Liver (tissue), 9 donors: ENCODE results near the gene WDR27. TPM values are rescaled to one million over a fixed set of nuclear protein-coding genes. Genes with fewer than 3 reads are reported as not detected.

Experiments
- DNase-seq: peaks from one replicate; pipeline ENCODE4 v3.0.0-alpha.2; 2017; ENCODE audit warnings: low spot score
- H3K27ac ChIP-seq, 2 donors: one replicate each; pipeline ENCODE4 v1.7.0; 2013; ENCODE audit warnings: inconsistent platforms in 2 of 2, low read length in 2 of 2, control low read depth in 1 of 2, low read depth in 1 of 2, mild to moderate bottlenecking in 1 of 2
- H3K27me3 ChIP-seq, 4 donors: one replicate each; pipeline versions ENCODE4 v1.6.1 to v1.7.0; 2013; ENCODE audit warnings: low read length in 3 of 4, inconsistent platforms in 1 of 4, mild to moderate bottlenecking in 1 of 4, moderate library complexity in 1 of 4; ENCODE audit not compliant: control insufficient read depth in 4 of 4, insufficient read depth in 4 of 4
- H3K36me3 ChIP-seq, 4 donors: one replicate each; pipeline versions ENCODE4 v1.6.1 to v1.7.0; 2013; ENCODE audit warnings: low read length in 3 of 4, mild to moderate bottlenecking in 3 of 4, low read depth in 1 of 4, moderate library complexity in 1 of 4; ENCODE audit not compliant: control insufficient read depth in 4 of 4, insufficient read depth in 3 of 4
- H3K4me1 ChIP-seq, 4 donors: one replicate each; pipeline versions ENCODE4 v1.6.1 to v1.7.0; 2013; ENCODE audit warnings: low read length in 3 of 4, mild to moderate bottlenecking in 3 of 4, moderate library complexity in 1 of 4; ENCODE audit not compliant: control insufficient read depth in 4 of 4, insufficient read depth in 4 of 4
- H3K4me3 ChIP-seq, 3 donors: one replicate each; pipeline versions ENCODE4 v1.6.1 to v1.7.0; 2013; ENCODE audit warnings: low read length in 3 of 3, control low read depth in 1 of 3, low read depth in 1 of 3, mild to moderate bottlenecking in 1 of 3
- H3K9ac ChIP-seq, 2 donors: one replicate each; pipeline ENCODE4 v1.7.0; 2013; ENCODE audit warnings: low read length in 2 of 2, mild to moderate bottlenecking in 2 of 2, moderate library complexity in 2 of 2, control low read depth in 1 of 2, low read depth in 1 of 2
- H3K9me3 ChIP-seq, 4 donors: one replicate each; pipeline versions ENCODE4 v1.6.1 to v1.7.0; 2013; ENCODE audit warnings: low read length in 3 of 4; ENCODE audit not compliant: control insufficient read depth in 4 of 4
- EGR1 ChIP-seq, 2 donors: IDR thresholded peaks; 2 replicates each; pipeline ENCODE4 v1.6.1; 2016 to 2018; ENCODE audit warnings: antibody characterized with exemption in 2 of 2, low read depth in 2 of 2
- FOXA1 ChIP-seq: IDR thresholded peaks from 2 replicates; pipeline ENCODE4 v1.6.1; 2016; ENCODE audit warnings: antibody characterized with exemption
- FOXA2 ChIP-seq: IDR thresholded peaks from 2 replicates; pipeline ENCODE4 v1.6.1; 2016; ENCODE audit warnings: antibody characterized with exemption
- GABPA ChIP-seq, 2 donors: IDR thresholded peaks in 1 of 2; conservative IDR thresholded peaks in 1 of 2; 2 replicates each; pipeline ENCODE4 v1.6.1; 2016; ENCODE audit warnings: antibody characterized with exemption in 2 of 2, mild to moderate bottlenecking in 1 of 2, moderate library complexity in 1 of 2
- HNF4A ChIP-seq, 2 donors: conservative IDR thresholded peaks; 2 replicates each; pipeline ENCODE4 v1.6.1; 2016; ENCODE audit warnings: antibody characterized with exemption in 2 of 2, mild to moderate bottlenecking in 2 of 2
- HNF4G ChIP-seq: IDR thresholded peaks from 2 replicates; pipeline ENCODE4 v1.6.1; 2016; ENCODE audit warnings: antibody characterized with exemption
- JUND ChIP-seq, 2 donors: IDR thresholded peaks; 2 replicates each; pipeline ENCODE4 v1.6.1; 2016; ENCODE audit warnings: antibody characterized with exemption in 2 of 2
- NR2F2 ChIP-seq: IDR thresholded peaks from 2 replicates; pipeline ENCODE4 v1.6.1; 2016; ENCODE audit warnings: antibody characterized with exemption
- RAD21 ChIP-seq, 2 donors: IDR thresholded peaks; 2 replicates each; pipeline ENCODE4 v1.6.1; 2016; ENCODE audit warnings: antibody characterized with exemption in 2 of 2, mild to moderate bottlenecking in 2 of 2
- RXRA ChIP-seq, 2 donors: IDR thresholded peaks; 2 replicates each; pipeline ENCODE4 v1.6.1; 2017 to 2018; ENCODE audit warnings: antibody characterized with exemption in 2 of 2, mild to moderate bottlenecking in 1 of 2
- SP1 ChIP-seq: IDR thresholded peaks from 2 replicates; pipeline ENCODE4 v1.6.1; 2018; ENCODE audit warnings: antibody characterized with exemption, mild to moderate bottlenecking
- TAF1 ChIP-seq: conservative IDR thresholded peaks from 2 replicates; pipeline ENCODE4 v1.6.1; 2016; ENCODE audit warnings: antibody characterized with exemption, mild to moderate bottlenecking
- YY1 ChIP-seq: IDR thresholded peaks from 2 replicates; pipeline ENCODE4 v1.6.1; 2016; ENCODE audit warnings: antibody characterized with exemption, mild to moderate bottlenecking
- ZBTB33 ChIP-seq: IDR thresholded peaks from 2 replicates; pipeline ENCODE4 v1.6.1; 2016; ENCODE audit warnings: antibody characterized with exemption
- WGBS: extraction: QIAGEN DNeasy Blood & Tissue Kit; methylation state at CpG from one replicate; pipeline ENCODE4 v1.1.7; 2013; 5-methylcytosine and 5-hydroxymethylcytosine counted together
- polyA plus RNA-seq, 2 donors: library from polyadenylated mRNA; stranded (reverse) in 1 of 2; unstranded in 1 of 2; fragments of 200-250 nt in 1 of 2; fragments of >200 nt in 1 of 2; fragmentation: Nextera tagmentation in 1 of 2; extraction: Ambion mirVana in 1 of 2; gene quantifications; one replicate each; pipeline versions ENCODE4 v1.2.1 to v1.2.3, GENCODE V29; 2013 to 2015
- total RNA-seq, 2 donors: library from RNA; depleted of rRNA; stranded (reverse); fragments of >200 nt; gene quantifications; one replicate each; pipeline ENCODE4 v1.2.3, GENCODE V29; 2014
- TF ChIP-seq, protein P1 (sequence below): IDR thresholded peaks from 2 replicates; pipeline ENCODE4 v1.6.1; 2016; ENCODE audit warnings: antibody characterized with exemption
- donor health status: healthy.
- donor health status: healthy.
- donor health status: healthy.
- donor health status: healthy.
- donor health status: healthy.

WDR27 gene
- total and polyA plus RNA-seq, 4 donors, result 3.7 to 20.1 (median 7.7) TPM

GRCh38 chr6:169498916-169499513 lies 202.8 kb downstream of the WDR27 start:
- WGBS, result 96% methylated on average over 15 of the region's 15 CpGs

DNA sequence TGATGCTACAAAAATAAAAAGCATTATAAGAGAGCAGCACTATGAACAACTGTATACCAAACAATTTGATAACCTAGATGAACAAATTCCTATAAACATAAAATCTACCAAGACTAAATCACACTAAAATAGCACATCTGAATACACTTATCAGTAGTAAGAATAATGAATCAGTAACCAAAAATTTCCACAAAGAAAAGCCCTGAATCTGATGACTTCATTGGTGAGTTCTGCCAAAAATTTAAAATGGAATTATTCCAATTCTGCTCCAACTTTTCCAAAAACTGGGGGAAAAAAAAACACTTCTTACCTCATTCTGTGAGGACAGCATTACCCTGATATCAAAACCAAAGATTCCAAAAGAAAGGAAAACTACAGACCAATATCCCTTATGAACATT lies 206.2 kb downstream of the WDR27 start:
- no peak for DNase-seq
- Histone ChIP-seq H3K4me3 (no peak overlapping the region), H3K36me3 (no peaks in the 10 kb centered on the region), H3K9me3 (no peaks in the 10 kb centered on the region), H3K4me1 (no peaks in the 10 kb centered on the region), H3K27me3 (no peaks in the 10 kb centered on the region), H3K9ac (no peak overlapping the region), H3K27ac (no peak overlapping the region)
- no peak for TF ChIP-seq ZBTB33
- TF ChIP-seq, protein P1, sequence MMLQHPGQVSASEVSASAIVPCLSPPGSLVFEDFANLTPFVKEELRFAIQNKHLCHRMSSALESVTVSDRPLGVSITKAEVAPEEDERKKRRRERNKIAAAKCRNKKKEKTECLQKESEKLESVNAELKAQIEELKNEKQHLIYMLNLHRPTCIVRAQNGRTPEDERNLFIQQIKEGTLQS, result no peak
- no peak for TF ChIP-seq TAF1
- no peak for TF ChIP-seq SP1
- no peak for TF ChIP-seq HNF4G
- TF ChIP-seq FOXA1, result no peak
- TF ChIP-seq EGR1 (IDR thresholded peaks at IDR 0.05; ENCODE audit: low read depth in 2 of 2), result no peak
- no peak for TF ChIP-seq GABPA (IDR thresholded peaks at IDR 0.05 in 1 of 2, conservative IDR thresholded peaks at IDR 0.05 in 1 of 2)

More at GRCh38 chr6:169498916-169499513, 202.8 kb downstream of the WDR27 start:
- Histone ChIP-seq H3K36me3 (no peaks in the 10 kb centered on the region), H3K27ac (no peak overlapping the region), H3K9me3 (no peaks in the 10 kb centered on the region), H3K4me1 (no peaks in the 10 kb centered on the region), H3K27me3 (no peaks in the 10 kb centered on the region), H3K9ac (no peak overlapping the region), H3K4me3 (no peak overlapping the region)
- no peak for DNase-seq
- TF ChIP-seq HNF4A (conservative IDR thresholded peaks at IDR 0.05) (no peak), YY1 (no peak), TAF1 (no peak), RXRA (IDR thresholded peaks at IDR 0.05) (no peak), JUND (IDR thresholded peaks at IDR 0.05) (no peak)
- TF ChIP-seq, protein P1, result no peak

GRCh38 chr6:169494038-169494437 lies 207.8 kb downstream of the WDR27 start:
- WGBS, result 97% methylated on average over 3 of the region's 3 CpGs
- Histone ChIP-seq H3K36me3 (no peaks in the 10 kb centered on the region), H3K27me3 (no peaks in the 10 kb centered on the region), H3K4me3 (no peak overlapping the region), H3K4me1 (no peaks in the 10 kb centered on the region), H3K27ac (no peak overlapping the region), H3K9ac (no peak overlapping the region), H3K9me3 (no peaks in the 10 kb centered on the region)
- TF ChIP-seq RXRA (IDR thresholded peaks at IDR 0.05) (no peak), RAD21 (IDR thresholded peaks at IDR 0.05) (no peak), TAF1 (no peak), HNF4A (conservative IDR thresholded peaks at IDR 0.05) (no peak), FOXA1 (no peak), FOXA2 (no peak), NR2F2 (no peak)
- DNase-seq, result no peak
